Testis (tissue), 2 donors: ENCODE measurements around the gene SLC38A10.

ENCODE experiments used
- POLR2A ChIP-seq: fragments of 450-650 bp; IDR thresholded peaks from one replicate; pipeline ENCODE4 v1.6.1; 2017; ENCODE audit warnings: antibody characterized with exemption, mild to moderate bottlenecking, moderate library complexity
- TF ChIP-seq, protein P1 (sequence below), 3 experiments: fragments of 450-650 bp in 2 of 3; fragments of 200-600 bp in 1 of 3; sonication (generic) in 1 of 3; IDR thresholded peaks; one replicate each; pipeline ENCODE4 v1.5.1; 2016 to 2019; ENCODE audit warnings: antibody characterized with exemption in 3 of 3, mild to moderate bottlenecking in 2 of 3, moderate library complexity in 1 of 3

DNA sequence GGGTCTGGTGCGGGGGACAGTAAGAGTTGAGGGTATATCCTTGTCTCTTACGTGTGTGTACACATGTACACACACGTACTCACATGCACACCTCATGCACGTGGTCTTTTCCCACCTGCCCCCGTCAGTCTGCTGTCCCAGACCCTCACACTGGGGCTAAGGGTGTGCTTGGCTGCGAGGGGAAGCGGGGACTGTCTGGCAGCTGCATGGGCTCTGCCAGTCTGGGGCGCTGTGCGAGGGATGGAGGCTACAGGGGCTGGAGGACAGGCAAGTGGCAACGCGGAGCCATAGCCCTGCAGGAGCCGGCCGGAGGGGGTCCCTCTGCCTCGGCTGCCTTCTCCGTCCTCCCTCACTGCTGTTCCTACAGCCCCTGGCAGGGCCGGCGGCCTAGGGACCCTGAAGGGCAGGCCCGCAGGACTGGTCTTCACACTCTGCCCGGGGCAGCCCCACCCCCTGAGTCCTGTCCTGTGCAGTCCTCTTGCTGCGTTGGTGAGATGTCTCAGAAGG is 20.8 kb upstream of the SLC38A10 start:
- TF ChIP-seq, protein P1, sequence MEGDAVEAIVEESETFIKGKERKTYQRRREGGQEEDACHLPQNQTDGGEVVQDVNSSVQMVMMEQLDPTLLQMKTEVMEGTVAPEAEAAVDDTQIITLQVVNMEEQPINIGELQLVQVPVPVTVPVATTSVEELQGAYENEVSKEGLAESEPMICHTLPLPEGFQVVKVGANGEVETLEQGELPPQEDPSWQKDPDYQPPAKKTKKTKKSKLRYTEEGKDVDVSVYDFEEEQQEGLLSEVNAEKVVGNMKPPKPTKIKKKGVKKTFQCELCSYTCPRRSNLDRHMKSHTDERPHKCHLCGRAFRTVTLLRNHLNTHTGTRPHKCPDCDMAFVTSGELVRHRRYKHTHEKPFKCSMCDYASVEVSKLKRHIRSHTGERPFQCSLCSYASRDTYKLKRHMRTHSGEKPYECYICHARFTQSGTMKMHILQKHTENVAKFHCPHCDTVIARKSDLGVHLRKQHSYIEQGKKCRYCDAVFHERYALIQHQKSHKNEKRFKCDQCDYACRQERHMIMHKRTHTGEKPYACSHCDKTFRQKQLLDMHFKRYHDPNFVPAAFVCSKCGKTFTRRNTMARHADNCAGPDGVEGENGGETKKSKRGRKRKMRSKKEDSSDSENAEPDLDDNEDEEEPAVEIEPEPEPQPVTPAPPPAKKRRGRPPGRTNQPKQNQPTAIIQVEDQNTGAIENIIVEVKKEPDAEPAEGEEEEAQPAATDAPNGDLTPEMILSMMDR (IDR thresholded peaks at IDR 0.05) = no peak
- TF ChIP-seq POLR2A = no peak
